Stimulated activated naive CD8-positive, alpha-beta T cell treated with anti-CD3 and anti-CD28 coated beads, Interleukin-15, Interleukin-2, amounts not matched to agents 100 ng/mL and 50 ng/mL, for 24 hours (primary cell): ENCODE results near the gene VEPH1.
"Not testable (repeated sequence)": the region's sequence is repeated elsewhere in the genome, so short reads cannot be mapped to it uniquely, and the experiment has no call there.

Source experiments
- H3K27ac Mint-ChIP-seq: one replicate; pipeline ENCODE4 v1.8.0; 2021; ENCODE audit warnings: mild to moderate bottlenecking, mixed read lengths
- H3K27me3 Mint-ChIP-seq: one replicate; pipeline ENCODE4 v1.8.0; 2021; ENCODE audit warnings: mixed read lengths
- H3K36me3 Mint-ChIP-seq: one replicate; pipeline ENCODE4 v1.8.0; 2021; ENCODE audit warnings: low read depth, mixed read lengths
- H3K4me1 Mint-ChIP-seq: one replicate; pipeline ENCODE4 v1.8.0; 2021; ENCODE audit warnings: low read depth, mixed read lengths
- H3K4me3 Mint-ChIP-seq: one replicate; pipeline ENCODE4 v1.8.0; 2021; ENCODE audit warnings: mild to moderate bottlenecking, mixed read lengths
- H3K9me3 Mint-ChIP-seq: one replicate; pipeline ENCODE4 v1.8.0; 2021; ENCODE audit warnings: mixed read lengths

The VEPH1 gene

GRCh38 chr3:157324869-157325268, 178.3 kb downstream of the VEPH1 start:
- not testable (repeated sequence) for H3K9me3 Mint-ChIP-seq, H3K36me3 Mint-ChIP-seq, H3K4me1 Mint-ChIP-seq

GRCh38 chr3:157323360-157323759, 179.9 kb downstream of the VEPH1 start:
- Mint-ChIP-seq H3K27ac (no peak overlapping the region), H3K9me3 (peaks cover 4% of the 10 kb centered on the region), H3K4me1 (no peaks in the 10 kb centered on the region), H3K27me3 (no peaks in the 10 kb centered on the region), H3K4me3 (no peak overlapping the region), H3K36me3 (peaks cover 4% of the 10 kb centered on the region)

More at GRCh38 chr3:157324869-157325268, 178.3 kb downstream of the VEPH1 start:
- H3K4me3 Mint-ChIP-seq, H3K27me3 Mint-ChIP-seq, H3K27ac Mint-ChIP-seq: not testable (repeated sequence)

DNA sequence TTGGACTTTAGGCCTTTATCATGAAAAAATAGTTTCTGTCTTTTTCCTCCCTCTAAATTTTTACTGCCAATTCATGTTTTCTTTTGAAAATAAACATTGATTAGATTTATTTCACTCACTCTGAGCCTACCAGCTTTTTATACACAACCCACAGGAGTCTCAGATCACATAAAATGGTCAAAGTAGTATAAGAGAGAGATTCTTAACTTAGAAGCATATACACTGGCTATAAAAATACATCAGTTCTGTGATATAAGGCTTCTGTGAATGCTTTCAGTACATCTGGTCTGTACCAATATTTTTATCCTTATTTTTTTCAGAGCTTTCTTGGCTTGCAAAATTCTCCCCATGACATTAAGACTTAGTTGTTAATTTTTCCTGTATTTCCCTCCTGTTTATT, 183.5 kb downstream of the VEPH1 start:
- Mint-ChIP-seq H3K9me3 (no peaks in the 10 kb centered on the region), H3K4me3 (no peak overlapping the region), H3K27ac (no peak overlapping the region), H3K36me3 (no peaks in the 10 kb centered on the region), H3K27me3 (no peaks in the 10 kb centered on the region), H3K4me1 (no peaks in the 10 kb centered on the region)

GRCh38 chr3:157318639-157319288, 184.5 kb downstream of the VEPH1 start:
- H3K27me3 Mint-ChIP-seq: no peaks in the 10 kb centered on the region
- no peak overlapping the region for H3K27ac Mint-ChIP-seq
- H3K4me3 Mint-ChIP-seq: no peak overlapping the region
- H3K4me1 Mint-ChIP-seq: no peaks in the 10 kb centered on the region
- no peaks in the 10 kb centered on the region for H3K36me3 Mint-ChIP-seq
- no peaks in the 10 kb centered on the region for H3K9me3 Mint-ChIP-seq

DNA sequence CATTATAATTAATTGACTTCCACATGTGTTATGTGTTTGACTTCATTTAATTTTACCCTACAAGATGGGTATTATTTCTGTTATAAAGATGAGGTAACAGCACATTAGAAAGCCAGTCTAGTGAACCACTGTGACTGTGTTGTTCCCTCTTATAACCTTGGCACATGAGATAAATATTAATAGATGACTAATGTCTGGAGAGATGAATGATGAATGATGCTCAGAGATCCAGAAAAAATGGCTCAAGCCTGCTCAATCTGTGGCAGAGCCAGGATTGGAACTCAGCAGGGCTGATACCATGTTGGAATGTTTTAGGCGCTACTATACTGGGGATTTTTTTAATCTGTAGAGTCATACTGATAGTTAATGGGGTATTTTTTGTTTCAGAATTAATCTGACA, 185.3 kb downstream of the VEPH1 start:
- Mint-ChIP-seq H3K36me3 (no peaks in the 10 kb centered on the region), H3K4me1 (no peaks in the 10 kb centered on the region), H3K4me3 (no peak overlapping the region), H3K27ac (no peak overlapping the region), H3K9me3 (no peaks in the 10 kb centered on the region), H3K27me3 (no peaks in the 10 kb centered on the region)

DNA sequence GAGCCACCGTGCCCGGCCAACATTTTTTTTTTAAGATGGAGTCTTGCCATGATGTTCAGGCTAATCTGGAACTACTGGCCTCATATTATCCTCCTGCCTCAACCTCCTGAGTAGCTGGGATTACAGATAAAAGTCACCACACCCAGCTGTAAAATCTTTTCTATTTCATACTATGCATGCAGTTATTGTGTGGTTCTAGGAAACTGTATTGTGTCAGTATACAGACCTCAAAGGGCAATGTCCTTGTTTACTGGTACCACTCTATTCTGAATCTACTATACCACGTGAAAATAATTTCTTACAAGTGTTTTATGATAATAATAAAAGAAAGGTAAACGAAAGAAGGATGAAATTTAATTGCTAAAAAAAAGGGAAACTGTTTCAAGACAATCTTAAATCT, 190.0 kb downstream of the VEPH1 start:
- no peak overlapping the region for H3K4me3 Mint-ChIP-seq
- H3K36me3 Mint-ChIP-seq: no peaks in the 10 kb centered on the region
- H3K27me3 Mint-ChIP-seq: no peaks in the 10 kb centered on the region
- no peaks in the 10 kb centered on the region for H3K4me1 Mint-ChIP-seq
- H3K9me3 Mint-ChIP-seq: no peaks in the 10 kb centered on the region
- H3K27ac Mint-ChIP-seq: no peak overlapping the region

GRCh38 chr3:157312376-157312745, 190.9 kb downstream of the VEPH1 start:
- no peaks in the 10 kb centered on the region for H3K36me3 Mint-ChIP-seq
- H3K27me3 Mint-ChIP-seq: no peaks in the 10 kb centered on the region
- no peak overlapping the region for H3K4me3 Mint-ChIP-seq
- H3K9me3 Mint-ChIP-seq: no peaks in the 10 kb centered on the region
- H3K27ac Mint-ChIP-seq: no peak overlapping the region
- no peaks in the 10 kb centered on the region for H3K4me1 Mint-ChIP-seq

DNA sequence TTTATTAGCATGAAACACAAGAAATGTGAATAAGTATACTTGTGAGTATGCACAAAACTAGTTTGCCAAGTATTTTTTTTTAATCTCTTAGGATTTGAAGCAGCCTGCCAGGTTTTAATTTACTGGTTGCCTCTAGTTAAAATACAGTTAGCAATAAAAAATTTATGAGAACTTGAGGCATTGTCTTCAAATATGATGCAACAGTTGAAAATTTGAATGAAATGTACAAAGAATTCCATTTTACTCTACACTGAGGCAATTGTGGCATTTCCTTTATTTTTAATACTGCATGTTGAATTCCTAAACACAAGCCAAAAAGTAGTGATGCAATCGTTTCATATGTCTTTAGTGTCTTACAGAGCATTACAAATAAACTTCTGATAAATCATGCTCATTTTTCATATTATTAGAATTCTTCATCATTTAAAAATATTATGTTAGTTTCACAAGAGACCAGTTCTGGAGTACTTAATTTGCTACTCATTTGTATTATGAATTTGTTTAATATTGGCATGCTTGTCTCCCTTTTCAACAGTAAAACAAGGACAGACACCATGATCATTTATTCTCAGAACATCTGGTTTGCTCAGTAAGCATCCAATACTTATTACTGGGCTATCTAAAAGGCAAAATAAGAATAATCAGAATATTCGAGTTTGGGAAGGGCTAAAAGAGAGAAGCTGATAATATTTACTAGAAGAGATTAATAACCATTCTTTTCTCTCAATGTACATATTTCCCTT, 191.4 kb downstream of the VEPH1 start:
- Mint-ChIP-seq H3K36me3 (no peaks in the 10 kb centered on the region), H3K4me1 (no peaks in the 10 kb centered on the region), H3K27ac (no peak overlapping the region), H3K9me3 (no peaks in the 10 kb centered on the region), H3K27me3 (no peaks in the 10 kb centered on the region), H3K4me3 (no peak overlapping the region)

GRCh38 chr3:157310329-157311052, 192.7 kb downstream of the VEPH1 start:
- no peaks in the 10 kb centered on the region for H3K9me3 Mint-ChIP-seq
- H3K36me3 Mint-ChIP-seq: no peaks in the 10 kb centered on the region
- H3K27me3 Mint-ChIP-seq: no peaks in the 10 kb centered on the region
- H3K27ac Mint-ChIP-seq: no peak overlapping the region
- no peak overlapping the region for H3K4me3 Mint-ChIP-seq
- H3K4me1 Mint-ChIP-seq: no peaks in the 10 kb centered on the region

- Mint-ChIP-seq H3K4me1 (no peaks in the 10 kb centered on the region), H3K27ac (no peak overlapping the region), H3K36me3 (no peaks in the 10 kb centered on the region), H3K4me3 (no peak overlapping the region), H3K9me3 (no peaks in the 10 kb centered on the region), H3K27me3 (no peaks in the 10 kb centered on the region)
These were observed 196.7 kb downstream of the VEPH1 start for GRCh38 chr3:157306502-157306901.

DNA sequence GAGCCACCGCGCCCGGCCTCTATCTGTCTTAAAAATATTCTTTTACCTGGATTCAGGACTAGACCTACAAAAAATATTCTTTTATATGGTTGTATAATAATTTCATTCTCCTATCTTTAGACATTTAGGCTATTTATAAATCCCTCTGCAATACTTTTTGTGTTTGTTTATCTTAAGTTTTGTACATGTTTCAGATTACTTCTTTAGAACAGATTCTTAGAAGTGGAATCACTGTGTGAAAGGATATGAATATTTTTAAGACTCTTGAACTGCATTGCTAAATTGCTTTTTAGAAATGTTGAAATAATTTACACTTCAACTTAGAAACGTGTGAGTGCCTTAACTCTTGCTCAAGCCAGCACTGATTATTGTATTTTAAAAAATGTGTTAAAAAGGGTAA, 197.8 kb downstream of the VEPH1 start:
- Mint-ChIP-seq H3K4me3 (no peak overlapping the region), H3K4me1 (no peaks in the 10 kb centered on the region), H3K36me3 (no peaks in the 10 kb centered on the region), H3K27me3 (no peaks in the 10 kb centered on the region), H3K27ac (no peak overlapping the region), H3K9me3 (no peaks in the 10 kb centered on the region)

DNA sequence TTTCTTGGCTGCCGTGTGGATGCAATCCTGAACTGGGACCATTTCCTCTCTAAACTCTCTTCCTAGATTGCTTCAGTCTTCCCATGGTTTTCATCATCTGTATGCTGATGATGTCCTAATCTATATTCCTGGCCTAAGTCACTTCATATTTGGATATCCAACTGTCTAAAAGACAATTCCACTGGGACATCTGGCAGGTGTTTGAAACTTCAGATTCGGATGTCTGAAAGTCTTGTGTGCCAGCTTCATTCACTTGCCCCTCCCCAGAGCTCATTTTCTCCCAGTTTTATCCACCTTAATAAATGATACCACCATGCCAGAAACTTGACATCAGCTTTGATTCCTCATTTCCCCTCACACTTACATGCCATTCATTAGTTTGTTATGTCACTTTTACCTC, 201.5 kb downstream of the VEPH1 start:
- Mint-ChIP-seq H3K27ac (no peak overlapping the region), H3K9me3 (no peaks in the 10 kb centered on the region), H3K4me3 (no peak overlapping the region), H3K4me1 (no peaks in the 10 kb centered on the region), H3K36me3 (no peaks in the 10 kb centered on the region), H3K27me3 (no peaks in the 10 kb centered on the region)

- H3K4me1 Mint-ChIP-seq: no peaks in the 10 kb centered on the region
- no peaks in the 10 kb centered on the region for H3K36me3 Mint-ChIP-seq
- no peaks in the 10 kb centered on the region for H3K9me3 Mint-ChIP-seq
- H3K27me3 Mint-ChIP-seq: no peaks in the 10 kb centered on the region
- no peak overlapping the region for H3K27ac Mint-ChIP-seq
- H3K4me3 Mint-ChIP-seq: no peak overlapping the region
These were observed 202.1 kb downstream of the VEPH1 start for GRCh38 chr3:157300981-157301663.

GRCh38 chr3:157300094-157300493, 203.1 kb downstream of the VEPH1 start:
- Mint-ChIP-seq H3K36me3 (no peaks in the 10 kb centered on the region), H3K9me3 (no peaks in the 10 kb centered on the region), H3K27ac (no peak overlapping the region), H3K4me3 (no peak overlapping the region), H3K4me1 (no peaks in the 10 kb centered on the region), H3K27me3 (no peaks in the 10 kb centered on the region)

DNA sequence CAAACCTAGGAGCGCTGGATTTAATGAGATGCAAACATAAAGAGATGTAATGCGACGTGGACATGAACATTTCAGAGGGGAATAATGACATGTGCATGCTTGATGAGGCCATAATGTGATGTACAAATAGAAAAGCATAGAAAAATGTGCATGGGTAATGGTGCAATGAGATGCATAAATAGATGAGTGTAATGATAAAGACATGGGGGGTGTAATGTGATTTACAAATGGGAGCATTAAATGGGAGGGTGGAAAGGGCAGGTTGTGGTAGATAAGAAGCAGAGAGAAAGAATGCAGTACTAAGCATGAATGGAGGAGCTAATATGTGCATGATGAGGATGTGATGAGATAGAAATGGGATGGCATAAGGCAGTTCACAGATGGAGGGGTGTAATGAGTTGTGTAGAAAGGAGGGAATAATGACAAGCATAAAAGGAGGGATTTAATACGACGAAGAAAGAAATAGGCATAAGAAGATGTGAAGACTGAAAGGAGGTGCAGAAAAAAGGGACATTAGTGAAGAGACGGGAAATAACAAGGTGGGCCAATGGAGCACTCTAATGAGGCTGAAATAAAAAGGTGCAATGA, 205.8 kb downstream of the VEPH1 start:
- H3K36me3 Mint-ChIP-seq: no peaks in the 10 kb centered on the region
- H3K27me3 Mint-ChIP-seq: no peaks in the 10 kb centered on the region
- H3K4me1 Mint-ChIP-seq: no peaks in the 10 kb centered on the region
- no peak overlapping the region for H3K4me3 Mint-ChIP-seq
- H3K9me3 Mint-ChIP-seq: no peaks in the 10 kb centered on the region
- H3K27ac Mint-ChIP-seq: no peak overlapping the region
